HepG2 (cell line): Measurements from ENCODE around the gene ACE. TPM values are rescaled to one million over a fixed set of nuclear protein-coding genes. Genes with fewer than 3 reads are reported as not detected.

Experiments used
- ATAC-seq: fragments of 200-7000 bp; cut with Tn5 transposase; 3 replicates; pipeline ENCODE4 v1.9.1; 2020; ENCODE audit warnings: mild to moderate bottlenecking, moderate library complexity
- BruUV-seq: library from RNA; stranded (reverse); fragments of 400-500 nt; replicated peaks from 2 replicates; lab custom pipeline; 2021; lab: Mats Ljungman, UMichigan
- CTCF ChIA-PET: fragments of 300-600 bp; formaldehyde crosslinking; extraction: SDS; loops from one replicate; lab custom pipeline; 2021; ENCODE audit warnings: low total read pairs, inconsistent platforms, low intra/inter-chr PET ratio; lab: Yijun Ruan, JAX
- POLR2A ChIA-PET: fragments of 350-600 bp; sonication (Branson Sonifier 250); formaldehyde crosslinking; loops from one replicate; lab custom pipeline; 2020; ENCODE audit warnings: antibody characterized with exemption, inconsistent platforms; lab: Yijun Ruan, JAX
- DNase-seq: peaks from one replicate; pipeline ENCODE4 v3.0.0-alpha.2; 2015; ENCODE audit warnings: low spot score
- FAIRE-seq: peaks from 3 replicates; lab custom pipeline; 2011; peaks lifted over from hg19 to GRCh38; lab: Jason Lieb, UNC
- H2AFZ ChIP-seq: one replicate; pipeline ENCODE4 v1.6.1; 2011; ENCODE audit warnings: low read length, inconsistent platforms
- H3K27ac ChIP-seq: fragments of 300-600 bp; 3 replicates; pipeline ENCODE4 v1.8.0; 2011; ENCODE audit warnings: mixed run types, mild to moderate bottlenecking, mixed read lengths, low read length, inconsistent platforms; ENCODE audit not compliant: insufficient read depth; ENCODE audit errors: extremely low read length
- H3K27me3 ChIP-seq, 2 experiments: fragments of 200-600 bp in 1 of 2; 2 replicates in 1 of 2; 3 replicates in 1 of 2; pipeline versions ENCODE4 v1.6.0 to v1.8.0; 2011; ENCODE audit warnings: low read length in 2 of 2, mild to moderate bottlenecking in 2 of 2, moderate library complexity in 2 of 2, inconsistent platforms in 1 of 2; ENCODE audit not compliant: insufficient read depth in 2 of 2, control insufficient read depth in 1 of 2
- H3K36me3 ChIP-seq, 2 experiments: fragments of 200-600 bp in 1 of 2; replicated peaks in 1 of 2; 2 replicates in 1 of 2; 3 replicates in 1 of 2; pipeline versions ENCODE4 v1.5.1 to v1.8.0; 2011; ENCODE audit warnings: low read length in 2 of 2, inconsistent platforms in 1 of 2; ENCODE audit not compliant: insufficient read depth in 2 of 2, control insufficient read depth in 1 of 2
- H3K4me1 ChIP-seq: 2 replicates; pipeline ENCODE4 v1.5.1; 2012; ENCODE audit warnings: low read length, inconsistent platforms; ENCODE audit not compliant: insufficient read depth
- H3K4me2 ChIP-seq: 2 replicates; pipeline ENCODE4 v1.6.0; 2011; ENCODE audit warnings: low read depth, low read length, inconsistent platforms
- H3K4me3 ChIP-seq, 3 experiments: fragments of 200-600 bp in 1 of 3; sonication (generic), shearing (Covaris generic) in 1 of 3; replicated peaks in 1 of 3; 2 replicates each; pipeline ENCODE4 v1.5.1; 2011 to 2016; ENCODE audit warnings: low read length in 3 of 3, inconsistent platforms in 2 of 3, low read depth in 2 of 3, mild to moderate bottlenecking in 2 of 3, control low read depth in 1 of 3, mixed read lengths in 1 of 3; ENCODE audit not compliant: insufficient read depth in 1 of 3
- H3K79me2 ChIP-seq: one replicate; pipeline ENCODE4 v1.6.1; 2011; ENCODE audit warnings: low read length, inconsistent platforms; ENCODE audit not compliant: insufficient read depth
- H3K9ac ChIP-seq: 2 replicates; pipeline ENCODE4 v1.6.0; 2011; ENCODE audit warnings: mild to moderate bottlenecking, low read depth, low read length, inconsistent platforms; ENCODE audit not compliant: insufficient read depth
- H3K9me3 ChIP-seq: 2 replicates; pipeline ENCODE4 v1.5.1; 2012; ENCODE audit warnings: mild to moderate bottlenecking, low read length
- H4K20me1 ChIP-seq: 2 replicates; pipeline ENCODE4 v1.6.0; 2011; ENCODE audit warnings: inconsistent platforms, mild to moderate bottlenecking, low read length, moderate library complexity; ENCODE audit not compliant: insufficient read depth
- ATRX ChIP-seq: sonication (generic); formaldehyde crosslinking; IDR thresholded peaks from 2 replicates; pipeline ENCODE4 v1.4.0; 2020; ENCODE audit warnings: missing genetic modification reagents, borderline replicate concordance
- HNF1B ChIP-seq: sonication (generic); formaldehyde crosslinking; IDR thresholded peaks from 2 replicates; pipeline ENCODE4 v1.5.1; 2020; ENCODE audit warnings: mild to moderate bottlenecking, moderate library complexity, missing genetic modification reagents
- HNF4G ChIP-seq, 2 experiments: sonication (generic) in 1 of 2; formaldehyde crosslinking in 1 of 2; IDR thresholded peaks; 2 replicates each; pipeline versions ENCODE4 v1.4.0 to v1.6.1; 2011 to 2020; ENCODE audit warnings: borderline replicate concordance in 2 of 2, low read depth in 2 of 2, mild to moderate bottlenecking in 2 of 2, low read length in 1 of 2, missing genetic modification reagents in 1 of 2, moderate library complexity in 1 of 2
- HOXA9 ChIP-seq: sonication (generic); formaldehyde crosslinking; IDR thresholded peaks from 2 replicates; pipeline ENCODE4 v1.8.1; 2022; ENCODE audit warnings: missing genetic modification reagents, mild to moderate bottlenecking, moderate library complexity, borderline replicate concordance
- MAFF ChIP-seq: IDR thresholded peaks from 2 replicates; pipeline ENCODE4 v1.6.1; 2011; ENCODE audit warnings: low read depth, low read length, improper control_type of control experiment
- RBM22 ChIP-seq: fragments of 200-400 bp; formaldehyde crosslinking; optimal IDR thresholded peaks from 2 replicates; pipeline ENCODE3; 2017; ENCODE audit warnings: mild to moderate bottlenecking, low read length, moderate library complexity
- STAT5B ChIP-seq: sonication (generic); formaldehyde crosslinking; IDR thresholded peaks from 2 replicates; pipeline ENCODE4 v1.4.0; 2020; ENCODE audit warnings: missing genetic modification reagents
- ZNF225 ChIP-seq: sonication (generic); formaldehyde crosslinking; IDR thresholded peaks from 2 replicates; pipeline ENCODE4 v1.4.0; 2020; ENCODE audit warnings: mild to moderate bottlenecking, missing genetic modification reagents
- ZNF792 ChIP-seq: IDR thresholded peaks from 2 replicates; pipeline ENCODE4 v1.6.1; 2016
- WGBS: methylation state at CpG from one replicate; pipeline ENCODE4 v1.1.6; 2017; ENCODE audit warnings: low lambda C conversion rate; 5-methylcytosine and 5-hydroxymethylcytosine counted together
- in situ Hi-C: cut with HindIII; loops from 2 replicates; pipeline ENCODE4 v1.10.0; 2017; ENCODE audit warnings: low pct_unique_long_range_greater_than_20kb; ENCODE audit not compliant: extremely low pct_ligation_motif_present
- intact Hi-C: fragments of 100-400 bp; cut with micrococcal nuclease; formaldehyde crosslinking; loops from one replicate; pipeline ENCODE4 v1.10.0; 2022; ENCODE audit not compliant: unreplicated experiment
- polyA plus RNA-seq, 8 experiments: library from polyadenylated mRNA; depleted of rRNA in 3 of 8; stranded (reverse) in 7 of 8; unstranded in 1 of 8; fragments of >200 nt; fragmentation: Illumina TruSeq in 4 of 8; extraction: Trizol in 4 of 8; gene quantifications; 2 replicates each; pipeline versions ENCODE4 v1.2.1 to v1.2.3, GENCODE V29; 2011 to 2016; ENCODE audit warnings: low read depth in 4 of 8, missing spikeins in 1 of 8, mixed read lengths in 1 of 8; ENCODE audit not compliant: insufficient read depth in 1 of 8
- total RNA-seq, 5 experiments: library from RNA; depleted of rRNA; stranded (reverse); fragments of >200 nt; fragmentation: Illumina TruSeq; extraction: Trizol; gene quantifications; 2 replicates each; pipeline ENCODE4 v1.2.3, GENCODE V29; 2016; ENCODE audit warnings: low read depth in 1 of 5

Gene ACE
- total and polyA plus RNA-seq, 2 of the 13 experiments (the other 11 are each of a cell fraction or from before 2014, with no cell fraction given) = 0.08 to 0.13 TPM

DNA sequence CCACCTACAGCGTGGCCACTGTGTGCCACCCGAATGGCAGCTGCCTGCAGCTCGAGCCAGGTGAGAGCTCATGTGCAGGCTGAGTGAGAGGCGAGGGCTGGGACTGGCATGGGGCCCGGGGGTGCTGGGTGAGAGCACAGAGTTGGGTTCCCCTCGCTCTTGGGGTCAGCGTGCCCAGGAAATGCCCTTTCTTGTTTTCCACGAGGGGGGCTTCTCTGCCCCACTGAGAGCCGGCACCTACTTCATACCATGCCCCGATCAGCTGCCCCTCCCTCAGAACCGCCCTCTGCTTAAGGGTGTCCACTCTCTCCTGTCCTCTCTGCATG is 10.1 kb downstream of the ACE start:
- in situ Hi-C loops = no loop called here
- intact Hi-C loops = no loop called here
- Histone ChIP-seq H3K9ac (no peak overlapping the region), H3K4me3 (no peak overlapping the region), H3K9me3 (no peaks in the 10 kb centered on the region), H3K36me3 (no peaks in the 10 kb centered on the region), H4K20me1 (no peaks in the 10 kb centered on the region), H3K27me3 (peaks cover 17 to 81% of the 10 kb centered on the region in 2 experiments), H3K4me2 (no peak overlapping the region), H3K4me1 (no peaks in the 10 kb centered on the region), H3K79me2 (no peaks in the 10 kb centered on the region), H2AFZ (no peak overlapping the region), H3K27ac (no peak overlapping the region)
- WGBS = 21% methylated on average over 10 of the region's 11 CpGs
- DNase-seq = no peak
- CTCF ChIA-PET = no interaction called here
- FAIRE-seq = no peak
- TF ChIP-seq RBM22 = no peak
- TF ChIP-seq HOXA9 = no peak
- TF ChIP-seq STAT5B = no peak
- TF ChIP-seq ATRX (CRISPR knock-in tag) = no peak
- no peak for TF ChIP-seq MAFF
- TF ChIP-seq ZNF225 = no peak
- TF ChIP-seq HNF4G (IDR thresholded peaks at IDR 0.05; ENCODE audit: borderline replicate concordance, low read depth, low read length) = no peak
- no peak for TF ChIP-seq HNF4G (CRISPR knock-in tag; IDR thresholded peaks at IDR 0.05; ENCODE audit: borderline replicate concordance, low read depth)
- no peak for TF ChIP-seq HNF1B
- no peak for TF ChIP-seq ZNF792 (CRISPR knock-in tag)
- POLR2A ChIA-PET = no interaction called here
- no peak for ATAC-seq
- no TSS peak for BruUV-seq
